K562 (cell line): Measurements from ENCODE around the gene NXT1. TPM values are rescaled to one million over a fixed set of nuclear protein-coding genes. Genes with fewer than 3 reads are reported as not detected.

Source experiments
- FOXA3 ChIP-seq, 2 experiments: fragments of 450-650 bp in 1 of 2; sonication (generic) in 1 of 2; formaldehyde crosslinking; IDR thresholded peaks in 1 of 2; conservative IDR thresholded peaks in 1 of 2; 2 replicates each; pipeline versions ENCODE4 v1.4.0 to v1.8.0; 2020 to 2022; ENCODE audit warnings: mild to moderate bottlenecking in 2 of 2, missing genetic modification reagents in 1 of 2
- HDGF ChIP-seq: fragments of 450-650 bp; IDR thresholded peaks from 2 replicates; pipeline ENCODE4 v1.6.1; 2016
- MEIS2 ChIP-seq: fragments of 450-650 bp; IDR thresholded peaks from 2 replicates; pipeline ENCODE4 v1.6.1; 2014; ENCODE audit warnings: mild to moderate bottlenecking; ENCODE audit not compliant: partially characterized antibody
- RFX7 ChIP-seq: fragments of 250-450 bp; sonication (Bioruptor Pico); IDR thresholded peaks from 2 replicates; pipeline ENCODE4 v1.5.1; 2021; ENCODE audit warnings: mild to moderate bottlenecking
- RREB1 ChIP-seq: fragments of 250-450 bp; sonication (Bioruptor Pico); IDR thresholded peaks from 2 replicates; pipeline ENCODE4 v1.4.0; 2020
- SMAD2 ChIP-seq: fragments of 150-350 bp; IDR thresholded peaks from 2 replicates; pipeline ENCODE4 v1.6.1; 2014; ENCODE audit warnings: low read depth, mild to moderate bottlenecking, low read length
- SMARCA4 ChIP-seq: fragments of 450-650 bp; IDR thresholded peaks from 2 replicates; pipeline ENCODE4 v1.6.1; 2016
- ZBTB26 ChIP-seq: fragments of 450-650 bp; formaldehyde crosslinking; IDR thresholded peaks from 2 replicates; pipeline ENCODE4 v1.4.0; 2022; ENCODE audit warnings: missing genetic modification characterization
- ZNF407 ChIP-seq: fragments of 450-650 bp; IDR thresholded peaks from 2 replicates; pipeline ENCODE4 v1.6.1; 2016; ENCODE audit warnings: low read depth
- polyA plus RNA-seq, 8 experiments: library from polyadenylated mRNA; depleted of rRNA in 4 of 8; stranded (reverse) in 5 of 8; unstranded in 3 of 8; fragments of >200 nt; fragmentation: Nextera tagmentation in 2 of 8; fragmentation: Illumina TruSeq in 1 of 8; extraction: Ambion mirVana in 2 of 8; extraction: Trizol in 1 of 8; gene quantifications; 2 replicates each; pipeline versions ENCODE4 v1.2.1 to v1.2.3, GENCODE V29; 2011 to 2014; ENCODE audit warnings: inconsistent platforms in 1 of 8, missing spikeins in 1 of 8
- total RNA-seq, 7 experiments: library from RNA; depleted of rRNA in 6 of 7; stranded (reverse); fragments of >200 nt in 6 of 7; fragmentation: Illumina TruSeq in 2 of 7; extraction: Trizol in 2 of 7; gene quantifications; 2 replicates each; pipeline versions ENCODE4 v1.2.1 to v1.2.3, GENCODE V29; 2011 to 2021; ENCODE audit warnings: low replicate concordance in 1 of 7
- TF ChIP-seq, protein P1 (sequence below): fragments of 250-450 bp; sonication (Bioruptor Pico); IDR thresholded peaks from 2 replicates; pipeline ENCODE4 v1.8.0; 2021; ENCODE audit warnings: moderate library complexity, mild to moderate bottlenecking, inconsistent platforms

NXT1 gene
- total and polyA plus RNA-seq, 9 of the 15 experiments (the other 6 are each of a cell fraction or from before 2014, with no cell fraction given) = 7.7 to 50.9 (median 35.6) TPM

DNA sequence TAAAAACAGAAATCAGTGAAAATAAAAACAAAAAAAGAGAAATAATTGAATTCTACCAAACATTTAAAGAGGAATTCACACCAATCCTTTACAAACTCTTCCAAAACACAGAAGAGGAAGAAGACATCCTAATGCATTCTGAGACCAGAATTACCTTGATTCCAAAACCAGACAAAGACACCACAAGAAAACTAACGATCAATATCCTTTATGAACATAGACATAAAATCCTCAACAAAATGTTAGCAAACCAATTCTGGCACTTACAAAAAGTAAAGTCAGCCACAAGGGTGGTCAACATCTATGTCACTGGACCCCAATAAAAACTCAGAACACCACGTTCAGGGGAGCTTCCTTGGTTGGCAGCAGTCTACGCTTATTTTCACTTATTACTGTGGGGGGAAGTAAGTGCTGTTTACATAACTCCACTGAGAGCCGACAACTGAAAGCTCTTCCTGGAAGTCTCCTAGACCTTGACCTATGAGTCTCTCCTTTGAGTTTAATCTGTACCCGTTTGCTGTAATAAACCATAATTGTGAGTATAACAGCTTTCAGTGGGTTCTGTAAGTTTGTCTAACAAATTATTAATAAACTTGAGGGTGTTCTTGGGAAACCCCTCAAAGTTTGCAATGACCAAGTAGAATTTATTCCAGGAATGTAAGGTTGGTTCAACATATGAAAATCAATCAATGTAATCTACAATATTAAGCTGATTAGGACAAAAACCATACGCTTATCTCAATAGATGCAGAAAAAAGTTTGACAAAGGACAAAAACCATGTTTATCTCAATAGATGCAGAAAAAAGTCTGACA lies 35.9 kb downstream of the NXT1 start (continued):
- TF ChIP-seq RREB1 (CRISPR knock-in tag) (no peak), SMAD2 (no peak), RFX7 (CRISPR knock-in tag) (no peak), MEIS2 (peak; percentile 16), HDGF (no peak), ZNF407 (no peak), SMARCA4 (no peak), FOXA3 (CRISPR knock-in tag; conservative IDR thresholded peaks at IDR 0.05 in 1 of 2, IDR thresholded peaks at IDR 0.05 in 1 of 2) (peak; percentile 73; a peak in 3 of 4 replicates), ZBTB26 (CRISPR knock-in tag) (no peak)
- TF ChIP-seq, protein P1, sequence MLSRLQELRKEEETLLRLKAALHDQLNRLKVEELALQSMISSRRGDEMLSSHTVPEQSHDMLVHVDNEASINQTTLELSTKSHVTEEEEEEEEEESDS = no peak
